HepG2 (cell line): ENCODE results near the gene ESRP2. TPM values are rescaled to one million over a fixed set of nuclear protein-coding genes. Genes with fewer than 3 reads are reported as not detected.

ENCODE experiments used
- BORCS8-MEF2B ChIP-seq: sonication (generic); formaldehyde crosslinking; IDR thresholded peaks from 2 replicates; pipeline ENCODE4 v1.8.0; 2022; ENCODE audit warnings: mild to moderate bottlenecking, missing genetic modification reagents
- IKZF4 ChIP-seq: sonication (generic); formaldehyde crosslinking; IDR thresholded peaks from 2 replicates; pipeline ENCODE4 v1.5.1; 2020; ENCODE audit warnings: borderline replicate concordance, mild to moderate bottlenecking, low read depth, missing genetic modification reagents; ENCODE audit errors: not compliant biosample characterization
- MTA3 ChIP-seq: sonication (generic); formaldehyde crosslinking; IDR thresholded peaks from 2 replicates; pipeline ENCODE4 v1.4.0; 2020; ENCODE audit warnings: missing genetic modification reagents
- PHF8 ChIP-seq: sonication (generic); formaldehyde crosslinking; IDR thresholded peaks from 2 replicates; pipeline ENCODE4 v1.5.0; 2020; ENCODE audit warnings: missing genetic modification reagents
- TOE1 ChIP-seq: sonication (generic); formaldehyde crosslinking; IDR thresholded peaks from 2 replicates; pipeline ENCODE4 v1.4.0; 2020; ENCODE audit warnings: mild to moderate bottlenecking, missing genetic modification reagents
- TSC22D2 ChIP-seq: sonication (generic); formaldehyde crosslinking; IDR thresholded peaks from 2 replicates; pipeline ENCODE4 v1.5.1; 2020; ENCODE audit warnings: missing genetic modification reagents, mild to moderate bottlenecking, borderline replicate concordance
- ZNF225 ChIP-seq: sonication (generic); formaldehyde crosslinking; IDR thresholded peaks from 2 replicates; pipeline ENCODE4 v1.4.0; 2020; ENCODE audit warnings: mild to moderate bottlenecking, missing genetic modification reagents
- ZNF761 ChIP-seq: sonication (generic); formaldehyde crosslinking; conservative IDR thresholded peaks from 2 replicates; pipeline ENCODE4 v1.4.0; 2020; ENCODE audit warnings: mild to moderate bottlenecking, missing genetic modification reagents
- polyA plus RNA-seq, 8 experiments: library from polyadenylated mRNA; depleted of rRNA in 3 of 8; stranded (reverse) in 7 of 8; unstranded in 1 of 8; fragments of >200 nt; fragmentation: Illumina TruSeq in 4 of 8; extraction: Trizol in 4 of 8; gene quantifications; 2 replicates each; pipeline versions ENCODE4 v1.2.1 to v1.2.3, GENCODE V29; 2011 to 2016; ENCODE audit warnings: low read depth in 4 of 8, missing spikeins in 1 of 8, mixed read lengths in 1 of 8; ENCODE audit not compliant: insufficient read depth in 1 of 8
- total RNA-seq, 5 experiments: library from RNA; depleted of rRNA; stranded (reverse); fragments of >200 nt; fragmentation: Illumina TruSeq; extraction: Trizol; gene quantifications; 2 replicates each; pipeline ENCODE4 v1.2.3, GENCODE V29; 2016; ENCODE audit warnings: low read depth in 1 of 5
- TF ChIP-seq, protein P1 (sequence below): sonication (generic); formaldehyde crosslinking; IDR thresholded peaks from 2 replicates; pipeline ENCODE4 v1.9.0; 2022; ENCODE audit warnings: missing genetic modification reagents, mild to moderate bottlenecking, borderline replicate concordance
- TF ChIP-seq, protein P2 (sequence below): sonication (generic); formaldehyde crosslinking; IDR thresholded peaks from 2 replicates; pipeline ENCODE4 v1.5.0; 2020; ENCODE audit warnings: mild to moderate bottlenecking, missing genetic modification reagents, moderate library complexity
- TF ChIP-seq, protein P3 (sequence below): sonication (generic); formaldehyde crosslinking; IDR thresholded peaks from 2 replicates; pipeline ENCODE4 v1.4.0; 2020; ENCODE audit warnings: low read depth, mild to moderate bottlenecking, missing genetic modification reagents
- TF ChIP-seq, protein P4 (sequence below): sonication (generic); formaldehyde crosslinking; IDR thresholded peaks from 2 replicates; pipeline ENCODE4 v1.5.0; 2020; ENCODE audit warnings: mild to moderate bottlenecking, missing genetic modification reagents

The ESRP2 gene
- total and polyA plus RNA-seq, 2 of the 13 experiments (the other 11 are each of a cell fraction or from before 2014, with no cell fraction given): 21.1 to 32.4 TPM

DNA sequence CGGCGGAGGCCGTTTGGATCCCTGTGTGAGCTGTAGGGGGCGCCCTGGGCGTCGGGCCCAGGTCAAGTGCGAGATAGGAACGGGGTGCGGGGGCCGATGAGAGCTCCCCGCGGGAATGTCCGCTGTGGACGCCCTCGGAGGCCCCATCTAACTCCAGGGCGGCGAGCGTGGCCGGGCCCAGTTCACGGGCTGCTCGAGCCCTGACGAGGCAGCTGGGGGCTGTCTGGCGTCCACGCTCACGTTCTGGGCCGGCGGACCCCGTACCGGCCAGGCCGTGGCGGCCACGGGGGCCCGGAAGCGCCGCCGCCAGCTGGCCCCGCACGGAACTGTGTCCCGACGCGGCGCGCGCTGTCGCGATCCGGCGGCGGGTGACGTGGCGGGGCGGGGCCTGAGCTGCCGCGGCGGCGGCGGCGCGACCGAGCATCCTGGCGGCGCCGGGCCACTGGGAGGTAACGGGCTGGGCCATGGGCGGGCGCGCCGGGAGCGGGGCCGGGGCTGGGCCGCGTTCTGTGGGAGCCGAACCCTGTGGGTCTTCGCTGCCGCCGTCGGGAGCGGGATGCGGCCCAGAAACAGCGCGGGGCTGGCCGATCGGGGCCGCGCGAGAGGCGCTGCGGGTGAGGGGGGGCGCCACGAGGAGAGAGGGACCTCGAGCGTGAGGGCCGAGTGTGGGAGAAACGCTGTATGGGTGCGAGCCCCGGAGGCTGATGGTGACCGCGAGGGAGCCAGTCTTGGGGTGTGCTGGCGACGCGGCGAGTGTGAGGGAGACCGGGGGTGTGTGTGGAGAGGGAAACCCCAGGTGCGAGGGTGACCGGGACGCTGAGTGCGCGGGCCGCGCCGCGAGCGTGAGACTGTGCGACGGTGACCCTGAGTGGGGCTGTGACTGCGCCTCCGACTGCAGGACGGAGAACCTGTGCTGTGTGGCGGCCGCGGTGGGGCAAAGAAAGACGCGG is 28.5 kb upstream of the ESRP2 start, which contains the start of gene SLC7A6 (continued):
- TF ChIP-seq, protein P1, sequence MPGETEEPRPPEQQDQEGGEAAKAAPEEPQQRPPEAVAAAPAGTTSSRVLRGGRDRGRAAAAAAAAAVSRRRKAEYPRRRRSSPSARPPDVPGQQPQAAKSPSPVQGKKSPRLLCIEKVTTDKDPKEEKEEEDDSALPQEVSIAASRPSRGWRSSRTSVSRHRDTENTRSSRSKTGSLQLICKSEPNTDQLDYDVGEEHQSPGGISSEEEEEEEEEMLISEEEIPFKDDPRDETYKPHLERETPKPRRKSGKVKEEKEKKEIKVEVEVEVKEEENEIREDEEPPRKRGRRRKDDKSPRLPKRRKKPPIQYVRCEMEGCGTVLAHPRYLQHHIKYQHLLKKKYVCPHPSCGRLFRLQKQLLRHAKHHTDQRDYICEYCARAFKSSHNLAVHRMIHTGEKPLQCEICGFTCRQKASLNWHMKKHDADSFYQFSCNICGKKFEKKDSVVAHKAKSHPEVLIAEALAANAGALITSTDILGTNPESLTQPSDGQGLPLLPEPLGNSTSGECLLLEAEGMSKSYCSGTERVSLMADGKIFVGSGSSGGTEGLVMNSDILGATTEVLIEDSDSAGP: peak; percentile 74
- TF ChIP-seq IKZF4 (CRISPR knock-in tag): no peak
- TF ChIP-seq, protein P2, sequence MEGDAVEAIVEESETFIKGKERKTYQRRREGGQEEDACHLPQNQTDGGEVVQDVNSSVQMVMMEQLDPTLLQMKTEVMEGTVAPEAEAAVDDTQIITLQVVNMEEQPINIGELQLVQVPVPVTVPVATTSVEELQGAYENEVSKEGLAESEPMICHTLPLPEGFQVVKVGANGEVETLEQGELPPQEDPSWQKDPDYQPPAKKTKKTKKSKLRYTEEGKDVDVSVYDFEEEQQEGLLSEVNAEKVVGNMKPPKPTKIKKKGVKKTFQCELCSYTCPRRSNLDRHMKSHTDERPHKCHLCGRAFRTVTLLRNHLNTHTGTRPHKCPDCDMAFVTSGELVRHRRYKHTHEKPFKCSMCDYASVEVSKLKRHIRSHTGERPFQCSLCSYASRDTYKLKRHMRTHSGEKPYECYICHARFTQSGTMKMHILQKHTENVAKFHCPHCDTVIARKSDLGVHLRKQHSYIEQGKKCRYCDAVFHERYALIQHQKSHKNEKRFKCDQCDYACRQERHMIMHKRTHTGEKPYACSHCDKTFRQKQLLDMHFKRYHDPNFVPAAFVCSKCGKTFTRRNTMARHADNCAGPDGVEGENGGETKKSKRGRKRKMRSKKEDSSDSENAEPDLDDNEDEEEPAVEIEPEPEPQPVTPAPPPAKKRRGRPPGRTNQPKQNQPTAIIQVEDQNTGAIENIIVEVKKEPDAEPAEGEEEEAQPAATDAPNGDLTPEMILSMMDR: peak; percentile 95
- TF ChIP-seq BORCS8-MEF2B: peak; percentile 73
- peak; percentile 72; the same call in 1 of the 2 replicates for TF ChIP-seq ZNF225 (CRISPR knock-in tag)
- TF ChIP-seq, protein P3, sequence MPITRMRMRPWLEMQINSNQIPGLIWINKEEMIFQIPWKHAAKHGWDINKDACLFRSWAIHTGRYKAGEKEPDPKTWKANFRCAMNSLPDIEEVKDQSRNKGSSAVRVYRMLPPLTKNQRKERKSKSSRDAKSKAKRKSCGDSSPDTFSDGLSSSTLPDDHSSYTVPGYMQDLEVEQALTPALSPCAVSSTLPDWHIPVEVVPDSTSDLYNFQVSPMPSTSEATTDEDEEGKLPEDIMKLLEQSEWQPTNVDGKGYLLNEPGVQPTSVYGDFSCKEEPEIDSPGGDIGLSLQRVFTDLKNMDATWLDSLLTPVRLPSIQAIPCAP (CRISPR knock-in tag): 0 out of 2 replicates have a peak, but pooled peaks have one; percentile 34
- TF ChIP-seq, protein P4, sequence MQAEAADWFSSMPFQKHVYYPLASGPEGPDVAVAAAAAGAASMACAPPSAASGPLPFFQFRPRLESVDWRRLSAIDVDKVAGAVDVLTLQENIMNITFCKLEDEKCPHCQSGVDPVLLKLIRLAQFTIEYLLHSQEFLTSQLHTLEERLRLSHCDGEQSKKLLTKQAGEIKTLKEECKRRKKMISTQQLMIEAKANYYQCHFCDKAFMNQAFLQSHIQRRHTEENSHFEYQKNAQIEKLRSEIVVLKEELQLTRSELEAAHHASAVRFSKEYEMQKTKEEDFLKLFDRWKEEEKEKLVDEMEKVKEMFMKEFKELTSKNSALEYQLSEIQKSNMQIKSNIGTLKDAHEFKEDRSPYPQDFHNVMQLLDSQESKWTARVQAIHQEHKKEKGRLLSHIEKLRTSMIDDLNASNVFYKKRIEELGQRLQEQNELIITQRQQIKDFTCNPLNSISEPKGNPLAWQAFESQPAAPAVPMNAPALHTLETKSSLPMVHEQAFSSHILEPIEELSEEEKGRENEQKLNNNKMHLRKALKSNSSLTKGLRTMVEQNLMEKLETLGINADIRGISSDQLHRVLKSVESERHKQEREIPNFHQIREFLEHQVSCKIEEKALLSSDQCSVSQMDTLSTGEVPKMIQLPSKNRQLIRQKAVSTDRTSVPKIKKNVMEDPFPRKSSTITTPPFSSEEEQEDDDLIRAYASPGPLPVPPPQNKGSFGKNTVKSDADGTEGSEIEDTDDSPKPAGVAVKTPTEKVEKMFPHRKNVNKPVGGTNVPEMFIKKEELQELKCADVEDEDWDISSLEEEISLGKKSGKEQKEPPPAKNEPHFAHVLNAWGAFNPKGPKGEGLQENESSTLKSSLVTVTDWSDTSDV (CRISPR knock-in tag): peak; percentile 65
- TF ChIP-seq TSC22D2: 0 out of 2 replicates have a peak, but pooled peaks have one; percentile 73
- peak; percentile 62 for TF ChIP-seq PHF8 (CRISPR knock-in tag)
- TF ChIP-seq ZNF761 (CRISPR knock-in tag): peak; percentile 45; the same call in 1 of the 2 replicates
- TF ChIP-seq TOE1: no peak; the same call in 1 of the 2 replicates
- TF ChIP-seq MTA3 (CRISPR knock-in tag): no peak
